K562 (cell line): ENCODE data around the gene SLC1A3. TPM values are rescaled to one million over a fixed set of nuclear protein-coding genes. Genes with fewer than 3 reads are reported as not detected.

Source experiments
- ATAC-seq: fragments of 200-7000 bp; cut with Tn5 transposase; 3 replicates; pipeline ENCODE4 v1.9.1; 2020; ENCODE audit warnings: moderate library complexity
- BruUV-seq: library from RNA; stranded (reverse); fragments of 400-500 nt; replicated peaks from 2 replicates; lab custom pipeline; 2021; lab: Mats Ljungman, UMichigan
- CTCF ChIA-PET: fragments of 300-600 bp; formaldehyde crosslinking; extraction: SDS; loops from one replicate; lab custom pipeline; 2021; ENCODE audit warnings: low intra/inter-chr PET ratio; lab: Yijun Ruan, JAX
- POLR2A ChIA-PET: fragments of 300-600, 350-650 bp; sonication (Branson Sonifier 250); formaldehyde crosslinking; extraction: SDS; loops from one replicate; lab custom pipeline; 2021; ENCODE audit warnings: antibody characterized with exemption, inconsistent platforms; lab: Yijun Ruan, JAX
- DNase-seq, 4 experiments: peaks; one replicate each; pipeline versions ENCODE4 v3.0.0 to v3.0.0-alpha.2; 2011 to 2018; ENCODE audit warnings: low spot score in 3 of 4, mixed read lengths in 3 of 4; ENCODE audit errors: extremely low read depth in 1 of 4
- FAIRE-seq: peaks from 2 replicates; lab custom pipeline; 2011; peaks lifted over from hg19 to GRCh38; lab: Jason Lieb, UNC
- H2AFZ ChIP-seq: 2 replicates; pipeline ENCODE4 v1.6.0; 2011; ENCODE audit warnings: low read depth, low read length, control low read depth, inconsistent platforms
- H3K27ac ChIP-seq: fragments of 200-600 bp; 3 replicates; pipeline ENCODE4 v1.8.0; 2011; ENCODE audit warnings: low read depth, mild to moderate bottlenecking, control low read depth, inconsistent platforms, low read length, moderate library complexity, mixed read lengths; ENCODE audit errors: extremely low read depth
- H3K27me3 ChIP-seq, 2 experiments: fragments of 300-600 bp in 1 of 2; 2 replicates in 1 of 2; 3 replicates in 1 of 2; pipeline versions ENCODE4 v1.6.0 to v1.8.0; 2011; ENCODE audit warnings: inconsistent platforms in 2 of 2, low read length in 2 of 2, mild to moderate bottlenecking in 1 of 2, mixed read lengths in 1 of 2, moderate library complexity in 1 of 2; ENCODE audit not compliant: control insufficient read depth in 2 of 2, insufficient read depth in 2 of 2
- H3K36me3 ChIP-seq: fragments of 300-600 bp; 3 replicates; pipeline ENCODE4 v1.8.0; 2011; ENCODE audit warnings: mild to moderate bottlenecking, low read length, inconsistent platforms; ENCODE audit not compliant: control insufficient read depth, insufficient read depth
- H3K4me1 ChIP-seq, 2 experiments: fragments of 200-600 bp in 1 of 2; replicated peaks in 1 of 2; 2 replicates in 1 of 2; 3 replicates in 1 of 2; pipeline versions ENCODE4 v1.5.1 to v1.8.0; 2011; ENCODE audit warnings: inconsistent platforms in 2 of 2, low read length in 2 of 2, mild to moderate bottlenecking in 1 of 2, mixed read lengths in 1 of 2, moderate library complexity in 1 of 2; ENCODE audit not compliant: control insufficient read depth in 2 of 2, insufficient read depth in 2 of 2
- H3K4me2 ChIP-seq: 2 replicates; pipeline ENCODE4 v1.6.1; 2011; ENCODE audit warnings: low read length, control low read depth, inconsistent platforms, mixed read lengths; ENCODE audit not compliant: insufficient read depth
- H3K4me3 ChIP-seq: fragments of 200-600 bp; sonication (generic), shearing (Covaris generic); 2 replicates; pipeline ENCODE4 v1.5.1; 2016; ENCODE audit warnings: control low read depth, inconsistent platforms
- H3K79me2 ChIP-seq: fragments of 200-600 bp; 3 replicates; pipeline ENCODE4 v1.8.0; 2011; ENCODE audit warnings: low read length, inconsistent platforms; ENCODE audit not compliant: control insufficient read depth, insufficient read depth
- H3K9ac ChIP-seq, 2 experiments: 2 replicates each; pipeline versions ENCODE4 v1.6.0 to v1.6.1; 2011; ENCODE audit warnings: low read depth in 2 of 2, low read length in 2 of 2, control low read depth in 1 of 2, inconsistent platforms in 1 of 2, mild to moderate bottlenecking in 1 of 2, mixed read lengths in 1 of 2; ENCODE audit not compliant: insufficient read depth in 1 of 2
- H3K9me1 ChIP-seq: one replicate; pipeline ENCODE4 v1.6.0; 2011; ENCODE audit warnings: inconsistent platforms, mild to moderate bottlenecking, low read length, moderate library complexity; ENCODE audit not compliant: control insufficient read depth, insufficient read depth
- H3K9me3 ChIP-seq: replicated peaks from 2 replicates; pipeline ENCODE4 v1.5.1; 2011; ENCODE audit warnings: low read depth, low read length, inconsistent platforms; ENCODE audit not compliant: control insufficient read depth, insufficient read depth
- H4K20me1 ChIP-seq: replicated peaks from 2 replicates; pipeline ENCODE4 v1.6.1; 2011; ENCODE audit warnings: low read length, inconsistent platforms, mixed read lengths; ENCODE audit not compliant: control insufficient read depth, insufficient read depth
- HOXB6 ChIP-seq: fragments of 250-450 bp; sonication (Bioruptor Pico); IDR thresholded peaks from 2 replicates; pipeline ENCODE4 v1.5.1; 2022; ENCODE audit warnings: mild to moderate bottlenecking, borderline replicate concordance
- MTA1 ChIP-seq: fragments of 450-650 bp; IDR thresholded peaks from 2 replicates; pipeline ENCODE4 v1.6.1; 2017; ENCODE audit warnings: borderline replicate concordance
- NELFE ChIP-seq: IDR thresholded peaks from 2 replicates; pipeline ENCODE4 v1.6.1; 2011; ENCODE audit warnings: mild to moderate bottlenecking; ENCODE audit not compliant: insufficient read depth, insufficient read length
- PTRF ChIP-seq: fragments of 450-650 bp; IDR thresholded peaks from 2 replicates; pipeline ENCODE4 v1.6.1; 2016; ENCODE audit warnings: mild to moderate bottlenecking, missing genetic modification characterization, missing compliant biosample characterization
- SMARCB1 ChIP-seq: IDR thresholded peaks from 2 replicates; pipeline ENCODE4 v1.6.1; 2011; ENCODE audit warnings: improper control_type of control experiment, low read depth; ENCODE audit not compliant: insufficient read length
- SPI1 ChIP-seq: IDR thresholded peaks from 2 replicates; pipeline ENCODE4 v1.6.1; 2011; ENCODE audit warnings: low read depth, low read length, control low read depth, borderline replicate concordance
- TAF9B ChIP-seq: fragments of 450-650 bp; IDR thresholded peaks from 2 replicates; pipeline ENCODE4 v1.6.1; 2018; ENCODE audit warnings: mild to moderate bottlenecking; ENCODE audit not compliant: partially characterized antibody
- ZNF212 ChIP-seq: fragments of 450-650 bp; formaldehyde crosslinking; IDR thresholded peaks from 2 replicates; pipeline ENCODE4 v1.4.0; 2020; ENCODE audit warnings: mild to moderate bottlenecking
- WGBS: fragments of 100-300 bp; shearing (Covaris generic); methylation state at CpG from one replicate; pipeline ENCODE4 v1.1.6; 2016; ENCODE audit warnings: low coverage, mixed read lengths; ENCODE audit not compliant: insufficient coverage; ENCODE audit errors: missing lambda C conversion rate; 5-methylcytosine and 5-hydroxymethylcytosine counted together
- in situ Hi-C: fragments of 300-500 bp; cut with MboI; formaldehyde crosslinking; loops from 4 replicates; pipeline ENCODE4 v1.15.0; 2018; ENCODE audit warnings: inconsistent platforms, mixed read lengths
- intact Hi-C: fragments of 100-400 bp; cut with micrococcal nuclease; formaldehyde crosslinking; loops from 2 replicates; pipeline ENCODE4 v1.14.2; 2022
- polyA plus RNA-seq, 8 experiments: library from polyadenylated mRNA; depleted of rRNA in 4 of 8; stranded (reverse) in 5 of 8; unstranded in 3 of 8; fragments of >200 nt; fragmentation: Nextera tagmentation in 2 of 8; fragmentation: Illumina TruSeq in 1 of 8; extraction: Ambion mirVana in 2 of 8; extraction: Trizol in 1 of 8; gene quantifications; 2 replicates each; pipeline versions ENCODE4 v1.2.1 to v1.2.3, GENCODE V29; 2011 to 2014; ENCODE audit warnings: inconsistent platforms in 1 of 8, missing spikeins in 1 of 8
- total RNA-seq, 7 experiments: library from RNA; depleted of rRNA in 6 of 7; stranded (reverse); fragments of >200 nt in 6 of 7; fragmentation: Illumina TruSeq in 2 of 7; extraction: Trizol in 2 of 7; gene quantifications; 2 replicates each; pipeline versions ENCODE4 v1.2.1 to v1.2.3, GENCODE V29; 2011 to 2021; ENCODE audit warnings: low replicate concordance in 1 of 7
- TF ChIP-seq, protein P1 (sequence below): fragments of 250-450 bp; sonication (Bioruptor Pico); IDR thresholded peaks from 2 replicates; pipeline ENCODE4 v1.4.0; 2020
- TF ChIP-seq, protein P2 (sequence below): fragments of 450-650 bp; IDR thresholded peaks from 2 replicates; pipeline ENCODE4 v1.6.1; 2018; ENCODE audit warnings: mild to moderate bottlenecking, low read depth; ENCODE audit not compliant: partially characterized antibody

The SLC1A3 gene
- total and polyA plus RNA-seq, 9 of the 15 experiments (the other 6 are each of a cell fraction or from before 2014, with no cell fraction given): 0.13 TPM; not detected in 8

DNA sequence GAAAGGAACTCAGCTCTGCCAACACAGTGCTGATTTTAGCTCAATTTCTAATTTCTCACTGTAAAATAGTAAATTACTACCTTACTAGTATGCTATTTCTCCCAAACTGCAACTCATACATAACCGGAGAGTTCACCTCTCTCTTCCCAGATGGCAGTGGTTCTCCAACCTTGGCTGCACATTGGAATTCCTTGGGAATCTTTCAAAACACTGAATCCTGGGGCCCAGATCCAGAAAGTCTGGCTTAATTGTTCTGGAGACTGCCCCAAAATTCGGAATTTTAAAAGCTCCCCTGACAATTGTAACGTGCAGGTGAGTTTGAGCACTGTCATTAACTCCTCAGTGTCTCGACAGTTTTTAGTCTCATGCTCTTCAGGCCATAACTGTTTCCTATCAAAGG, 100.3 kb downstream of the SLC1A3 start:
- 2% methylated on average over 4 of the region's 4 CpGs for WGBS
- in situ Hi-C loops: no loop called here
- BruUV-seq: no TSS peak

More for the DNA sequence above, 100.3 kb downstream of the SLC1A3 start:
- ATAC-seq: no peak
- Histone ChIP-seq H3K9me1 (no peaks in the 10 kb centered on the region), H4K20me1 (no peaks in the 10 kb centered on the region), H3K4me3 (no peak overlapping the region), H2AFZ (no peak overlapping the region), H3K4me1 (peaks cover 0 to 7% of the 10 kb centered on the region in 2 experiments; a peak in 2 of 5 replicates), H3K9ac (no peak overlapping the region), H3K36me3 (no peaks in the 10 kb centered on the region), H3K4me2 (no peak overlapping the region), H3K9me3 (no peaks in the 10 kb centered on the region), H3K79me2 (no peaks in the 10 kb centered on the region), H3K27me3 (peaks cover 0 to 5% of the 10 kb centered on the region in 2 experiments; a peak in 2 of 5 replicates), H3K27ac (no peak overlapping the region)
- ChIA-PET CTCF (no interaction called here), POLR2A (interaction anchor here (0.7 kb wide), 1 partner anchor 18 kb away, joined by 4 read pairs; no protein-coding TSS in a partner anchor)
- no peak for DNase-seq
- intact Hi-C loops: no loop called here
- TF ChIP-seq, protein P1, sequence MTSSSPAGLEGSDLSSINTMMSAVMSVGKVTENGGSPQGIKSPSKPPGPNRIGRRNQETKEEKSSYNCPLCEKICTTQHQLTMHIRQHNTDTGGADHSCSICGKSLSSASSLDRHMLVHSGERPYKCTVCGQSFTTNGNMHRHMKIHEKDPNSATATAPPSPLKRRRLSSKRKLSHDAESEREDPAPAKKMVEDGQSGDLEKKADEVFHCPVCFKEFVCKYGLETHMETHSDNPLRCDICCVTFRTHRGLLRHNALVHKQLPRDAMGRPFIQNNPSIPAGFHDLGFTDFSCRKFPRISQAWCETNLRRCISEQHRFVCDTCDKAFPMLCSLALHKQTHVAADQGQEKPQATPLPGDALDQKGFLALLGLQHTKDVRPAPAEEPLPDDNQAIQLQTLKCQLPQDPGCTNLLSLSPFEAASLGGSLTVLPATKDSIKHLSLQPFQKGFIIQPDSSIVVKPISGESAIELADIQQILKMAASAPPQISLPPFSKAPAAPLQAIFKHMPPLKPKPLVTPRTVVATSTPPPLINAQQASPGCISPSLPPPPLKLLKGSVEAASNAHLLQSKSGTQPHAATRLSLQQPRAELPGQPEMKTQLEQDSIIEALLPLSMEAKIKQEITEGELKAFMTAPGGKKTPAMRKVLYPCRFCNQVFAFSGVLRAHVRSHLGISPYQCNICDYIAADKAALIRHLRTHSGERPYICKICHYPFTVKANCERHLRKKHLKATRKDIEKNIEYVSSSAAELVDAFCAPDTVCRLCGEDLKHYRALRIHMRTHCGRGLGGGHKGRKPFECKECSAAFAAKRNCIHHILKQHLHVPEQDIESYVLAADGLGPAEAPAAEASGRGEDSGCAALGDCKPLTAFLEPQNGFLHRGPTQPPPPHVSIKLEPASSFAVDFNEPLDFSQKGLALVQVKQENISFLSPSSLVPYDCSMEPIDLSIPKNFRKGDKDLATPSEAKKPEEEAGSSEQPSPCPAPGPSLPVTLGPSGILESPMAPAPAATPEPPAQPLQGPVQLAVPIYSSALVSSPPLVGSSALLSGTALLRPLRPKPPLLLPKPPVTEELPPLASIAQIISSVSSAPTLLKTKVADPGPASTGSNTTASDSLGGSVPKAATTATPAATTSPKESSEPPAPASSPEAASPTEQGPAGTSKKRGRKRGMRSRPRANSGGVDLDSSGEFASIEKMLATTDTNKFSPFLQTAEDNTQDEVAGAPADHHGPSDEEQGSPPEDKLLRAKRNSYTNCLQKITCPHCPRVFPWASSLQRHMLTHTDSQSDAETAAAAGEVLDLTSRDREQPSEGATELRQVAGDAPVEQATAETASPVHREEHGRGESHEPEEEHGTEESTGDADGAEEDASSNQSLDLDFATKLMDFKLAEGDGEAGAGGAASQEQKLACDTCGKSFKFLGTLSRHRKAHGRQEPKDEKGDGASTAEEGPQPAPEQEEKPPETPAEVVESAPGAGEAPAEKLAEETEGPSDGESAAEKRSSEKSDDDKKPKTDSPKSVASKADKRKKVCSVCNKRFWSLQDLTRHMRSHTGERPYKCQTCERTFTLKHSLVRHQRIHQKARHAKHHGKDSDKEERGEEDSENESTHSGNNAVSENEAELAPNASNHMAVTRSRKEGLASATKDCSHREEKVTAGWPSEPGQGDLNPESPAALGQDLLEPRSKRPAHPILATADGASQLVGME (CRISPR knock-in tag): no peak
- TF ChIP-seq TAF9B: no peak
- TF ChIP-seq SPI1: no peak
- TF ChIP-seq SMARCB1: no peak
- TF ChIP-seq MTA1: no peak
- TF ChIP-seq HOXB6 (CRISPR knock-in tag): no peak
- no peak for TF ChIP-seq NELFE
- no peak for TF ChIP-seq PTRF (tag)
- TF ChIP-seq, protein P2, sequence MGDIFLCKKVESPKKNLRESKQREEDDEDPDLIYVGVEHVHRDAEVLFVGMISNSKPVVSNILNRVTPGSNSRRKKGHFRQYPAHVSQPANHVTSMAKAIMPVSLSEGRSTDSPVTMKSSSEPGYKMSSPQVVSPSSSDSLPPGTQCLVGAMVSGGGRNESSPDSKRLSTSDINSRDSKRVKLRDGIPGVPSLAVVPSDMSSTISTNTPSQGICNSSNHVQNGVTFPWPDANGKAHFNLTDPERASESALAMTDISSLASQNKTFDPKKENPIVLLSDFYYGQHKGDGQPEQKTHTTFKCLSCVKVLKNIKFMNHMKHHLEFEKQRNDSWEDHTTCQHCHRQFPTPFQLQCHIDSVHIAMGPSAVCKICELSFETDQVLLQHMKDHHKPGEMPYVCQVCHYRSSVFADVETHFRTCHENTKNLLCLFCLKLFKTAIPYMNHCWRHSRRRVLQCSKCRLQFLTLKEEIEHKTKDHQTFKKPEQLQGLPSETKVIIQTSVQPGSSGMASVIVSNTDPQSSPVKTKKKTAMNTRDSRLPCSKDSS: no peak
- no peak for TF ChIP-seq ZNF212
- FAIRE-seq: no peak
